Measurements from ENCODE around the gene AMPD2. TPM values are rescaled to one million over a fixed set of nuclear protein-coding genes. Genes with fewer than 3 reads are reported as not detected.

The AMPD2 gene
- total RNA-seq, 1 donor from 2014 or later: 93.2 TPM

DNA sequence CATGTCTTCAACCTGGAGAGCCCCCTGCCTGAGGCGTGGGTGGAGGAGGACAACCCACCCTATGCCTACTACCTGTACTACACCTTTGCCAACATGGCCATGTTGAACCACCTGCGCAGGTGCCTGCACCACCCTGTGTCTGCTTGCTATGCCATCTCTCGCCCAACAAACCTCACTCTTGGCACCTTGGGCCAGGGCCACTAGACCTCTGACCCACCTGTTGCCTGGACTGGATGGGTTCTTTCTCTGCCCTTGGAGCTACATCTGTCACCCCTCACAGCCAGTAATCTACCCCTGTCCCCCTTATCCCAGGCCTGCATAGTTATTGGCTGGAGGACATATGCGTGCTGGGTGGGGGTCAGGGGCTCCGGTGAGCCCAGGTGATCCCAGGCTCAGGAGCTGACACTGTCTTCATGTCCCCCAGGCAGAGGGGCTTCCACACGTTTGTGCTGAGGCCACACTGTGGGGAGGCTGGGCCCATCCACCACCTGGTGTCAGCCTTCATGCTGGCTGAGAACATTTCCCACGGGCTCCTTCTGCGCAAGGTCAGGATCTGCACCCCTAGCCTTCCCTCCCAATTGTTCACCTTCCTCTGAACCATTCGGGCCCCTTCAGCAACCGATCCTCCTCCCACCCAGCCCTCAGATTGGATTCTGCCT is 9.9 kb downstream of the AMPD2 start:
- intact Hi-C loops (cut with micrococcal nuclease): loop anchor here (1.0 kb wide), 1 partner anchor 83 kb away; no protein-coding TSS in a partner anchor

DNA sequence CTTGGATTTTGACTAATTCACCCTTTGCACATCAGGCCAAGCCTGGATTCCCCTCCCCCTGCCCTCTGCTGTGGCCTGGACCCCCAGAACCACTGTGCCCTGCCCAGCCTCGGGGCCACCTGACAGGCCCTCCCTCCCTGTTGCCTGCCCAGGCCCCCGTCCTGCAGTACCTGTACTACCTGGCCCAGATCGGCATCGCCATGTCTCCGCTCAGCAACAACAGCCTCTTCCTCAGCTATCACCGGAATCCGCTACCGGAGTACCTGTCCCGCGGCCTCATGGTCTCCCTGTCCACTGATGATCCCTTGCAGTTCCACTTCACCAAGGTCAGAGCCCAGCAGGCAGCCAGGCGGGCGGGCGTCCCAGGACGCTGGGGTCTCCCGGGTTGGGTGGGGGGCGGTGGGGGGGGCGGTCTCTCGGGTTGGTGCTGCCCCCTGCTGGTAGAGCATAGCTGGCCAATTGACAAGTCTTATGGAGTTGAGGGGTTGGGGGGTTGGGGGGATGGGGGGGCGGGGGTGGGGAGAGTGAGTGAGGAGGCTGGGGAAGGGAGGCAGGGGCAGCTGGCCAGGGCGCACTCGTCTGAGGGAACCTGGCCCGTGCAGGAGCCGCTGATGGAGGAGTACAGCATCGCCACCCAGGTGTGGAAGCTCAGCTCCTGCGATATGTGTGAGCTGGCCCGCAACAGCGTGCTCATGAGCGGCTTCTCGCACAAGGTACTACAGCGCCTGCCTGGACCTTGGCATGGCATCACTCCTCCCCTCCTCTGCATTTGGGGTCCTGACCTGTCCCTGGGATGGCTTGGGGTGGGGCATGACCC is 10.7 kb downstream of the AMPD2 start:
- intact Hi-C loops (cut with micrococcal nuclease): no loop called here

- intact Hi-C loops (cut with micrococcal nuclease): no loop called here
These were observed 11.4 kb downstream of the AMPD2 start for GRCh38 chr1:109630898-109631512.

- intact Hi-C loops (cut with micrococcal nuclease): no loop called here
These were observed 12.2 kb downstream of the AMPD2 start for GRCh38 chr1:109631513-109632505.

DNA sequence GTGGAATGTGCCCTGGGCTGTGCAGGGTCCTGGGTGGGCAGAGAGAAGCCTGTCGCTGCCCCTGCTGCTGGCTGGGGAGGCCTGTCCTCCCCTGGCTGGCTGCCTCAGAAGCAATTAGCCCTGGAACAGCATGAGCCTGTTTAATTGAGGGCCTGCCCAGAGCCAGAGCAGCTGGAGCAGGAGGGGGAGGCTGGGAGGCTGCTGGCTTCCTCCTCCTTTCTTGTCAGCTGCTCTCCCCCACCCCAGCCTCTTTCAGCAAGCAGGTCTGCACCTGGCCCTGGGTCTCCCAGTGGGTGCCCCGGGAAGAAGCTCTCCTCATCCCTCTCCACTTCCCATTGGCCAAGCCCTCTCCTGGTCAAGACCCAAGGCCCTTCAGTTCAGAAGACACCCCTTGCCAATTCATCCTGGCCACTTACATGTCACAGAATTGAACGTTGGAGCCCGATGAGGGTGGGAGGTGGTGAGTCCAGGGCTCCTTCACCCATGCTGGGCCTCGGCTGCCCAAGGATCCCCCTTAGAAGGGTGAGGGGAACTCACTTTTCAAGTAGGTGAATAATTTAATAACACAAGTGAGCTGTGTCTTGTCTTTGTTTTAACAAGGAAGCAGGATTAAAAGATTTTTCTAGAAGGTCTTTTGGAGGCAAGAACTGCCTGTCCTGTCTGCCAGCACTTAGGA is 13.2 kb downstream of the AMPD2 start:
- intact Hi-C loops (cut with micrococcal nuclease): no loop called here

DNA sequence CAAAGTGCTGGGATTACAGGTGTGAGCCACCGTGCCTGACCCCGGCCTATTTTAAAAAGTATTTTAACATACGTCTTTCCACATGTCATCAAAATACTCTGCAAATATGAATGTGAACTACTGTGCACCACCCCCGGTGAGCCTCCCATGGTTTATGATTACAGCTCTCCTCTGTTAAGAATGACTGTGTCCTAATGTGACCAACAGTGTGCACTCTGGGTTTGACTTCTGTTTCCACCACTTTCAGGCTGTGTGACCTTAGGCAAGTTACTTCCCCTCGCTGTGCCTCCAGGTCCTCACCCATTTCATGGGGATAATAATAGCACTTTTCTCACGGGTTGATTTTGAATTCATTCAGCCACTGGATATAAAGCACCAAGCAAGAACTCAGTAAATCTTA is 14.7 kb downstream of the AMPD2 start:
- intact Hi-C loops (cut with micrococcal nuclease): no loop called here

- intact Hi-C loops (cut with micrococcal nuclease): no loop called here
These were observed 15.4 kb downstream of the AMPD2 start for GRCh38 chr1:109634771-109635750.

DNA sequence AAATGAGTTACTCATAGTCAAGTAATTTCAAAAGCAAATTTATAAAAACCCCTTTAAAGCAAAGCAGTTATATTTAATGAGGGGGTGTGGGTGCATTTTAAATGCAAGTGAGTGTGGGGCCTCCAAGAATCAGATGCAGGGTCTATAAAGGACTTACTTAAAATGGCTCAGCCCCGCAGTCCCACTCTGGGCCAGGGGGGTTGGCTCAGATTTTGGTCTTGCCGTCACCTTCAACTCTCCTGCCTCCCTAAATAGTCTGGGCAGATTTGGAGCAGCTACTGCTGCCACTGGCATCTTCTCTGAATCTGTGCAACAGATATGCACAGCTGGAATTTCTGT is 16.2 kb downstream of the AMPD2 start:
- intact Hi-C loops (cut with micrococcal nuclease): no loop called here

GRCh38 chr1:109636201-109636952 is 16.7 kb downstream of the AMPD2 start:
- intact Hi-C loops (cut with micrococcal nuclease): no loop called here

DNA sequence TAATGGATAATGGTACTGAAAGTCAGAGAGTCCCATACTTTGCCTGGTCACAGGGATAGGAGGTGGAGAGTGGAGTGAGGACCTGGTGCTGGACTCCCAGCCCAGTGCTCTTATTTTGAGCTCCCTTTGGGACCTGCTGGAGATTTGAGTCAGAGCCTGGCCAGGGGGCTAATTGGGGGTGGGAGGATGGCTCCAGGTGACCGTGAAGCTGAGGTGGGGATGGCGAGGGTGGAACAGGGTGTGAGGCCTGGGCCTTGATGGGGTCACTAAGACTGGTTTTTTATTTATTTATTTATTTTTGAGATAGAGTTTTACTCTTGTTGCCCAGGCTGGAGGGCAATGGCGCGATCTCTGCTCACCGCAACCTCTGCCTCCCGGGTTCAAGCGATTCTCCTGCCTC is 17.8 kb downstream of the AMPD2 start:
- intact Hi-C loops (cut with micrococcal nuclease): no loop called here

DNA sequence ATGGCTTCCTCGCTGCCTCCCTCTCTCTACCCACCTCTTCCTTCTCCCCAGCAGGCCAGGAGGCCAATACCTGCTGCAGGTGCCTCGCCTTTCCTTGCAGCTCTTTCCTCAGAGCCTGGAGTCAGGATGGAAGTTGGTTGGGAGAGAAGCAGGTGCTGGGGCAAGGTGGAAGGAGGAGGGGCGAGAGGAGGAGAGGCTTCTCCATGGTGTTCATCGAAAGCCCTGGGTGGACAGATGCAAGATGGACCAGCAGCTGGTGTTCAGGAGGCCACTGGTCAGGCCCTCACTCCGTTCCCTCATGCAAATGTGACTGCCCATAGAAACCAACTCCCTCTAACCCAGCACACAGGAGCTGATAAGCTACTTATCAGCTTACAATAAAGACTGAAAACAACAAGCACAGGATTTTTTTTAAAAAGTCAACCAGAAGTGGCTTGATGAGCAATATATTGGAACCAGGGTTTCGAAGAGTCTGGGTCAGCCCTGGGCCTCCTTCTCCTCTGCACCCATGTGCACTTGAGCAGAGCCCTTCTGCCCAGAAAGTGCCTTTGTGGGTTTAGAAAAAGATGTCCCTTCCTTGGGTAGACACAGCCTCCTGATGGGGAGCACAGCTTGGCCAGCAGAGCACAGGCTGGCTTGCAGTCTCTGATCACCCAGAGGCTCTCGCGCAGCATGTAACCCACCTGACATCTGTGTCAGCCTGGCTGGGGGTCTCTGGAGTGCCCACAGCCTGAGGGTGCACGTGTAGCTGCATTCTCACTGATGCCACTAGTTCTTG is 19.6 kb downstream of the AMPD2 start:
- intact Hi-C loops (cut with micrococcal nuclease): no loop called here

GRCh38 chr1:109639841-109640184 is 20.2 kb downstream of the AMPD2 start:
- intact Hi-C loops (cut with micrococcal nuclease): loop anchor here (1.0 to 10.0 kb wide), 6 partner anchors 21 to 371 kb away; partner anchors contain the start of genes AMPD2, CSF1, GNAT2 and GSTM2

GRCh38 chr1:109640285-109640865 is 20.7 kb downstream of the AMPD2 start:
- intact Hi-C loops (cut with micrococcal nuclease): loop anchor here (1.0 to 10.0 kb wide), 6 partner anchors 21 to 371 kb away; partner anchors contain the start of genes AMPD2, CSF1, GNAT2 and GSTM2

- intact Hi-C loops (cut with micrococcal nuclease): loop anchor here (10.0 kb wide), 2 partner anchors 274 to 356 kb away; partner anchors contain the start of genes CSF1 and PSRC1
These were observed 21.6 kb downstream of the AMPD2 start for GRCh38 chr1:109641078-109641740.

GRCh38 chr1:109641861-109642260 is 22.2 kb downstream of the AMPD2 start:
- intact Hi-C loops (cut with micrococcal nuclease): loop anchor here (2.0 to 10.0 kb wide), 3 partner anchors 45 to 357 kb away; partner anchors contain the start of genes CSF1, GSTM1 and PSRC1

- intact Hi-C loops (cut with micrococcal nuclease): loop anchor here (1.0 to 10.0 kb wide), 7 partner anchors 14 to 358 kb away; partner anchors contain the start of genes AHCYL1, CSF1, GSTM1 and GSTM4
These were observed 23.0 kb downstream of the AMPD2 start for GRCh38 chr1:109642626-109643025.

Measured in T-helper 1 cell treated with Interleukin-12 subunit alpha and Interleukin-12 subunit beta and Interleukin-4 antibody, amounts not matched to agents 30 ng/mL and 1 ng/mL, for 36 hours (primary cell).